ENCODE results near the gene PWWP2B.

The PWWP2B gene

DNA sequence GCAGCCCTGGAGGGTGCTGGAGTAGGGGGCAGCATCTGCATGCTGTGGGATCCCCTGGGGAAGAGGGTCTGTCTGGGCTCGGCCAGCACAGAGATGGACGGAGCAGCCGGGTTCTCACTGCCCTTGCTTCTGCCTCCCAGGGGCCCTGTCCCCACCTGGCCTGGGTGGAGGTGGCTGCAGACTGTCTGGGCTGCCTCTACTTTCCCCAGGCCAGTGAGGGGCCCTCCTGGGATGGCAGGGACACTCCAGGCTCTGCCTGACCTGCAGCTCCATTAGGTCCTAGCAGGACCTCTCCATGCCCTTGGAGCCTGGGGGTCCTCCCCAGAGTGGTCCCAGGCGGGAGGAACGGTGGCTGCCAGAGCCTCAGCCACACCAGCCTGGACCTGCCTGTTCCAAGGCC, 63.7 kb downstream of the PWWP2B start:
- no peak for DNase-seq (ENCODE audit: low read depth)

- no peak for DNase-seq (ENCODE audit: low read depth)
Observed at GRCh38 chr10:132461103-132461682, 64.2 kb downstream of the PWWP2B start.

DNA sequence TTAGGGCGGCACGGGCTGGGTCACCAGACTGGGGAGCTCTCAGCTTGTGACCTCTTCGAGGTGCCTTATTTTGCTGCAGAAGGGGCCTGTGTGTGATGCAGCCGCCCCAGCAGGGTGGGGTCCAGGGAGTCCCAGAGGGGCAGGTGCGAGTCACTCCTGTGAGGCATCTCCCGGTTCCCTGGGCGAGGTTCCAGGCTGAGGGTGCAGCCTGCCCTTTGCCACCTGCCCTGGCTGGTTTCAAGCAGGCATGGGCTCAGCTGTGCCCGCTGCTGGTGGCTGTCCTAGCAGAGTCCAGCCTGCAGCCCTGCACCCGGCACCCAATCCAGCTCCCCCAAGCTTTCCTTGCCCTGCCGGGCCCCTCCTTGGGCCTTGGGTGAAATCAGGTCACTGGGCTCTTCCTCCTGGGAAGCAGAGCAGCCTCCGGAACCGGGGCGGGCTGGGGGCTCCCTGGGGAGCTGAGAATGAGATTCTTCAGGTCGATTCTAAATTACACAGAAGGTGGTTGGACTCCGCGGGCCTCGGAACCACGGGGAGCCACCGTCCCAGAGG, 64.8 kb downstream of the PWWP2B start:
- DNase-seq (ENCODE audit: low read depth): no peak

DNA sequence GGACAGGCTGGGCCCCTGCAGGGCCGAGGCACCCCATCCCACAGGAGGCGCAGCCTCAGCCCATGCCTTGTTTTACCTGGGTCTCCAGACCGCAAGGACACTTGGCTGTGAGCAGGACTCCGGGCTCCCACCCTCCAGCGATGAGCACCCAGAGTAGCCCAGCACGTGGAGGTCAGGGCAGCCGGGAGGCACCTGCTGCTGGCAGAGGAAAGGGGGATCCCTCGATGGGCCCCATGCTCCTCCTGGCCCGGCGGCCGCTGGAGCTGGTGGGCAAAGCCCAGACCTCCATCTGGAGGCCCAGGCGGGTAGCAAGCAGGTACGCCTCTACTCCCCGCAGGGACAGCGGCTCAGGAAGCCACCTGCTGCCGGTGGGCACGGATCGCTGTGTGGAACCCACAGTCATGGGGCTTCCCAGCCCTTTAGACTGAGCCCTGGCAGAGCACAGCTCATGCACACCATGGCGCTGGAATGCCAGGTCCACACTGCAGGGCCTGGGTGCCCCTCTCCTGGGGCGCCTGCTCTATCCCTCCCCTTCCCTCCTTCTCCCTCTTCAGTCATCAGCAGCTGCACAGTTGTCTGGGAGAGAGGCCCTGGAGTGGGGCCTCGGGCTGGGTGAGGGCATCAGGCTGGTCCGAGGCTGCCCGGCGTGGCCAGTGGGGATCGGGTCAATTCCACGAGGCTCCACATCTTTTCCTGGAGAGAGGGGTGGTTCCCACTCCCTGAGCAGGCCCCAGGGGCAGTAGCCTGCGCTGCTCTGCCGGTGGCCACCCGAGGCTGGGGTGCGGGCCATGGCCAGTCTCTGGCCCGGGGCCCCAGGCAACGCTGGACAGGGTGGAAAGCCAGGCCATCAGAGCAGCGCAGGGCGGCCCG, 65.7 kb downstream of the PWWP2B start:
- DNase-seq (ENCODE audit: low read depth): no peak

DNA sequence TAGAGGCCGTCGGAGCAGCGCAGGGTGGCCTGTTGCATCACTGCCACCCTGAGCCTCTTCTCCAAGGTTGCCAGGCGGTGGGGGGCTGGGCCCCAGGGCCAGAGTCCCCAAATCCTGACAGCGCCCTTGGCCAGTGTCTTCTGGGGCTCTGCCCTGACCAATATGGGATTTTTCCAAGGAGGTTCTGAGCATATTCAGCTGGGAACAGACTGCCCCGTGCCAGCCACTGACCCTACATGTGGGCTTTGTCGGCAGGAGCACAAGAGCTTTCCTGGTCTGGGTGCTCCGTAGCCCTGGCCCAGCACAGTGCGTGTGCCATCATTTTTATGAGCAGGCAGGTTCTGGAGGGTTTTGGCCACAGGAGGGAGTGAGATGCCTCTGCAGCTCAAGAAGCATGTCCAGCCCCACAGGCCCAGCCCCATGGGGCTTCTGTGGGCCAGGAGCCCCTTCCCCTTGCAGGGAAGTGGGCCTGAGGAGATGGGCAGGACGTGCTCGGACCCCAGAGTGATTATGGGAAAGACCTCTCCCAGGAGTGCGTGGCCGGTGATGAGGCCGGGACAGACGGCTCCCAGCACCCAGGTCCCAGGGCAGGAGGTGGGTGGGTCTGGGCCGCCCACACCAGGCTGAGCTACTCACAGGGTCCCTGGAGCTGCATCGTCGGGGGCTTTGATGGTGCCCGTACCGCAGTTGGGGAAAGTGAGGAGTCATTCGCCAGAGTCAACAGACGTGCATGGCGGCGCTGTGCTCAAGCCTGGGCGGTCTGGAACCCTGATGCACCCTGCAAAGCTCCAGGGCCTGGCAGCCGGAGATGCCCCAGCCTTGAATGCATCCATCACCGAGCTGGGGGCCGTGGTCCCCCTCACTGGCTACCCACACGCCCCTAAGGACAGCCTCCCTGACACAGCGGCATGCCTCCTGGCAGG, 66.6 kb downstream of the PWWP2B start:
- DNase-seq (ENCODE audit: low read depth): no peak

- DNase-seq (ENCODE audit: low read depth): no peak
Observed at GRCh38 chr10:132464256-132465192, 67.5 kb downstream of the PWWP2B start.

GRCh38 chr10:132465193-132465888, 68.3 kb downstream of the PWWP2B start:
- DNase-seq (ENCODE audit: low read depth): no peak

- no peak for DNase-seq (ENCODE audit: low read depth)
Observed at GRCh38 chr10:132465889-132466519, 69.0 kb downstream of the PWWP2B start.

DNA sequence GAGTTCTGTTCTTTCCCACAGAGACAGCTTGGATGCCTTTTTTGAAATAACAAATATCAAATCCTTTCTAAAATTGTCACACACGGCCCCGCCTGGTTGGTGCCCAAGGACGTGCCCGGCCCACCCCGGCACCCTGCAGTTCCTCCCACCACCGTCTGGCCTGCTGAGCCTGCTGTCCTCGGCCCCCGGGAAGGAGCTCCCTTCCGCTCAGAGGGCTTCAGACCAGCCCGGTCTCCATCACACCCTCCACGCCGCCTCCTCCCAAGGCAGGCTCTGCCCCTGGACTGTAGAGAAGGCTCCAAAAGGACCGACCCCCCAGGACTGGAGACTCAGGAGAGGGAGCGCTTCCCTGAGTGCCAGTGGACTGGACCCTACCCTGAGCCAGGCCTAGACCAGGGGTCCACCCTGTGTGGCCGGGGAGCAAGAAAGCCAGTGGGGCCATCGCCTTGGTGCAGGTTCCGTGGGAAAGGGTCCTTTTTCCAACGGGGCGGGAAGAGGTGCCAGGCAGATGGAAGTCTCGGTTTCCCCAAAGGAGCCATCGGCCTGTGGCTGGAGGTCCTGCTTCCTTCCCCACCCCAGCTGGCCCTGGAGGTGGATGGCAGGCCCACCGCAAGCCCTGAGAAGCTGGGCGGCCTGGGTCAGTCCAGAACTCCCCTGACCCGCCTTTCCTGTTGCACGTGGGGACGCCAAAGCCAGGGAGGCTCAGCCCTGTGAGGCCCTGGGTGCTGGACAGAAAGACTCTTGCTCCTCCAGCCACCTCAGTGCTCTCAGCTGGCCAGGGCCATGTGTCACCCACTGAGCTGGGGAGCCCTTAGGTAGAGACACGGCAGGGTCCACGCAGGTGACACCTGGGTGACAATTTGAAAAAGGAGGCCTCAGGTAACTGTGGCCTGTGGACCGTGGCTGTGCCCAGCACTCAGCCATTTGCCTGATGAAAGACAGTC, 69.8 kb downstream of the PWWP2B start:
- DNase-seq (ENCODE audit: low read depth): no peak
